PC-9 (cell line): ENCODE measurements around the gene RBMS2. TPM values are rescaled to one million over a fixed set of nuclear protein-coding genes. Genes with fewer than 3 reads are reported as not detected.

Source experiments
- BruUV-seq: library from RNA; stranded (reverse); fragments of 400-500 nt; replicated peaks from 2 replicates; lab custom pipeline; 2021; lab: Mats Ljungman, UMichigan
- CTCF ChIA-PET: fragments of 300-600 bp; sonication (Branson Sonifier 250); formaldehyde crosslinking; loops from one replicate; lab custom pipeline; 2022; ENCODE audit warnings: antibody characterized with exemption; lab: Charles Lee
- POLR2A ChIA-PET: fragments of 300-600 bp; sonication (Branson Sonifier 250); formaldehyde crosslinking; loops from one replicate; lab custom pipeline; 2022; ENCODE audit warnings: antibody characterized with exemption; ENCODE audit not compliant: unreplicated experiment; lab: Charles Lee
- DNase-seq, 2 experiments: peaks; one replicate each; pipeline versions ENCODE4 v3.0.0 to v3.0.0-alpha.2; 2015 to 2022; ENCODE audit warnings: mixed read lengths in 1 of 2
- H2AFZ ChIP-seq: fragments of 200-600 bp; sonication (generic); 2 replicates; pipeline ENCODE4 v1.8.1; 2017; ENCODE audit warnings: antibody characterized with exemption
- H3F3A ChIP-seq: fragments of 200-600 bp; sonication (generic); 2 replicates; pipeline ENCODE4 v1.8.1; 2017; ENCODE audit warnings: antibody characterized with exemption, mild to moderate bottlenecking, low read depth; ENCODE audit not compliant: insufficient read depth
- H3K27ac ChIP-seq: fragments of 200-600 bp; sonication (generic); 2 replicates; pipeline ENCODE4 v1.6.1; 2016; ENCODE audit warnings: mixed run types
- H3K27me3 ChIP-seq: fragments of 200-600 bp; sonication (generic); 2 replicates; pipeline ENCODE4 v1.6.1; 2016; ENCODE audit warnings: low read depth, mixed run types; ENCODE audit not compliant: insufficient read depth
- H3K36me3 ChIP-seq: fragments of 200-600 bp; sonication (generic); 2 replicates; pipeline ENCODE4 v1.6.1; 2016; ENCODE audit warnings: low read depth, mixed run types
- H3K4me1 ChIP-seq: fragments of 200-600 bp; sonication (generic); replicated peaks from 2 replicates; pipeline ENCODE4 v1.6.1; 2016; ENCODE audit warnings: mixed run types; ENCODE audit not compliant: insufficient read depth
- H3K4me2 ChIP-seq: fragments of 200-600 bp; sonication (generic); 2 replicates; pipeline ENCODE4 v1.6.1; 2017; ENCODE audit warnings: mixed run types
- H3K4me3 ChIP-seq: fragments of 200-600 bp; sonication (generic); 2 replicates; pipeline ENCODE4 v1.6.1; 2016; ENCODE audit warnings: mixed run types
- H3K79me2 ChIP-seq: fragments of 200-600 bp; sonication (generic); 2 replicates; pipeline ENCODE4 v1.6.1; 2017; ENCODE audit warnings: low read depth, mixed run types
- H3K9me2 ChIP-seq: fragments of 200-600 bp; sonication (generic); 2 replicates; pipeline ENCODE4 v1.8.1; 2017; ENCODE audit warnings: mild to moderate bottlenecking; ENCODE audit not compliant: insufficient read depth
- H3K9me3 ChIP-seq: fragments of 200-600 bp; sonication (generic); 2 replicates; pipeline ENCODE4 v1.8.1; 2016; ENCODE audit warnings: low read depth; ENCODE audit not compliant: insufficient read depth
- H4K20me1 ChIP-seq: fragments of 200-600 bp; sonication (generic); 2 replicates; pipeline ENCODE4 v1.8.1; 2017; ENCODE audit not compliant: insufficient read depth
- CTCF ChIP-seq: fragments of 200-600 bp; sonication (generic); conservative IDR thresholded peaks from 2 replicates; pipeline ENCODE4 v1.6.1; 2017; ENCODE audit warnings: mixed run types, antibody characterized with exemption, mild to moderate bottlenecking, moderate library complexity
- EZH2 ChIP-seq: fragments of 200-600 bp; sonication (generic); IDR thresholded peaks from 2 replicates; pipeline ENCODE4 v1.8.0; 2017; ENCODE audit warnings: antibody characterized with exemption, low read depth
- intact Hi-C: fragments of 100-400 bp; cut with micrococcal nuclease; formaldehyde crosslinking; loops from one replicate; pipeline ENCODE4 v1.10.0; 2022; ENCODE audit not compliant: unreplicated experiment
- total RNA-seq: library from RNA; stranded (reverse); gene quantifications from 2 replicates; pipeline ENCODE4 v1.2.3, GENCODE V29; 2021

The RBMS2 gene
- total RNA-seq, 1 experiment from 2014 or later = 81.8 TPM

GRCh38 chr12:56546680-56547079 is 25.1 kb downstream of the RBMS2 start:
- TF ChIP-seq CTCF (no peak), EZH2 (no peak)
- H3F3A ChIP-seq = peaks cover 12% of the 10 kb centered on the region; the same call in 1 of the 2 replicates
- 0 out of 2 replicates have a peak, but pooled peaks cover 4% of the 10 kb centered on the region for H4K20me1 ChIP-seq
- no peaks in the 10 kb centered on the region for H3K4me1 ChIP-seq
- H3K4me2 ChIP-seq = no peak overlapping the region
- H3K9me3 ChIP-seq = no peaks in the 10 kb centered on the region
- no peak for DNase-seq
- H3K79me2 ChIP-seq = peaks cover 38% of the 10 kb centered on the region
- POLR2A ChIA-PET = no interaction called here
- H3K4me3 ChIP-seq = no peak overlapping the region
- no TSS peak for BruUV-seq
- intact Hi-C loops = no loop called here
- CTCF ChIA-PET = no interaction called here
- H3K27me3 ChIP-seq = no peaks in the 10 kb centered on the region
- H2AFZ ChIP-seq = no peak overlapping the region
- no peaks in the 10 kb centered on the region for H3K36me3 ChIP-seq
- H3K27ac ChIP-seq = no peak overlapping the region
- no peaks in the 10 kb centered on the region for H3K9me2 ChIP-seq

- Histone ChIP-seq H3K36me3 (0 out of 2 replicates have a peak, but pooled peaks cover 3% of the 10 kb centered on the region), H3K27ac (no peak overlapping the region), H3K9me2 (no peaks in the 10 kb centered on the region), H3K4me3 (no peak overlapping the region), H3K27me3 (no peaks in the 10 kb centered on the region), H3K9me3 (no peaks in the 10 kb centered on the region), H2AFZ (no peak overlapping the region), H3K4me2 (no peak overlapping the region), H3F3A (peaks cover 13% of the 10 kb centered on the region; the same call in 1 of the 2 replicates), H3K79me2 (peaks cover 32% of the 10 kb centered on the region), H3K4me1 (0 out of 2 replicates have a peak, but pooled peaks cover 3% of the 10 kb centered on the region), H4K20me1 (peaks cover 4% of the 10 kb centered on the region; the same call in 1 of the 2 replicates)
- TF ChIP-seq EZH2 = no peak
- TF ChIP-seq CTCF = no peak
- BruUV-seq = no TSS peak
- intact Hi-C loops = no loop called here
- DNase-seq = no peak
- ChIA-PET POLR2A (no interaction called here), CTCF (interaction anchor here (0.7 kb wide), 1 partner anchor 28 kb away, joined by 4 read pairs; no protein-coding TSS in a partner anchor)
Measured at GRCh38 chr12:56551070-56551469, 29.4 kb downstream of the RBMS2 start.

GRCh38 chr12:56565510-56566101 is 44.0 kb downstream of the RBMS2 start:
- Histone ChIP-seq H3K27ac (no peak overlapping the region), H3K4me1 (peaks cover 21% of the 10 kb centered on the region), H3K9me3 (no peaks in the 10 kb centered on the region), H3F3A (peaks cover 17% of the 10 kb centered on the region), H3K36me3 (peaks cover 22% of the 10 kb centered on the region; the same call in 1 of the 2 replicates), H4K20me1 (no peaks in the 10 kb centered on the region), H2AFZ (no peak overlapping the region), H3K9me2 (no peaks in the 10 kb centered on the region), H3K4me2 (no peak overlapping the region), H3K4me3 (no peak overlapping the region), H3K27me3 (no peaks in the 10 kb centered on the region), H3K79me2 (no peaks in the 10 kb centered on the region)
- DNase-seq = no peak
- TF ChIP-seq CTCF = no peak
- TF ChIP-seq EZH2 = no peak
- POLR2A ChIA-PET = no interaction called here
- no TSS peak for BruUV-seq
- intact Hi-C loops = no loop called here
- CTCF ChIA-PET = no interaction called here
